ENCODE data around the gene DHX32. TPM values are rescaled to one million over a fixed set of nuclear protein-coding genes. Genes with fewer than 3 reads are reported as not detected.
A peak's percentile ranks its signal among the peaks of the same experiment; 100 is the strongest.

Gene DHX32
- total and polyA plus RNA-seq, 3 donors from 2014 or later: 42.2 to 64.0 (median 60.2) TPM

DNA sequence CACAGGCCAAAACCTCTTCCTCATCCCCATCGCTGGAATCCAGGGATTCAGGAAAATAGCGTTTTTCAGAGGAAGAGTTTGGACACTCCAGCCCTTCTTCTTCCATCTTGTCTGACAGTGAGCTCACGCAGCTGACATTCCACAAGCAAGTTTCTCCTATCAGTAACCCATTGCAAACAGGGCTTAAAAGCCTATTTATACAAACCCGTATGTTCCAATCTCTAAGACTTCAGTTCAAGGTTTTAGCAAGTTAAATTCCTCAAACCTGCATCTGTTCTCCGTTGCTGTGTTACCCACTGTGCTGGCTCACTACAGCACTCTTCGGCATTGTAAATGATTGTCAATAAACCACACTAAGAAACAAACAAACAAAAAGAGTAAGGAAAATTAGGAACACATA lies 373 bp downstream of the DHX32 start:
- intact Hi-C loops (cut with DNase I; ENCODE audit: low total_unique reads): no loop called here
- Histone ChIP-seq H3K36me3 (ENCODE audit: low read depth, missing control alignments) (no peaks in the 10 kb centered on the region), H3K4me3 (no peak overlapping the region), H3K4me1 (peaks cover 10% of the 10 kb centered on the region), H3K27me3 (no peaks in the 10 kb centered on the region), H3K27ac (peak overlapping the region in 1 of 2 donors; percentile 41), H3K9me3 (no peaks in the 10 kb centered on the region)
- DNase-seq: no peak
- TF ChIP-seq, protein P1, sequence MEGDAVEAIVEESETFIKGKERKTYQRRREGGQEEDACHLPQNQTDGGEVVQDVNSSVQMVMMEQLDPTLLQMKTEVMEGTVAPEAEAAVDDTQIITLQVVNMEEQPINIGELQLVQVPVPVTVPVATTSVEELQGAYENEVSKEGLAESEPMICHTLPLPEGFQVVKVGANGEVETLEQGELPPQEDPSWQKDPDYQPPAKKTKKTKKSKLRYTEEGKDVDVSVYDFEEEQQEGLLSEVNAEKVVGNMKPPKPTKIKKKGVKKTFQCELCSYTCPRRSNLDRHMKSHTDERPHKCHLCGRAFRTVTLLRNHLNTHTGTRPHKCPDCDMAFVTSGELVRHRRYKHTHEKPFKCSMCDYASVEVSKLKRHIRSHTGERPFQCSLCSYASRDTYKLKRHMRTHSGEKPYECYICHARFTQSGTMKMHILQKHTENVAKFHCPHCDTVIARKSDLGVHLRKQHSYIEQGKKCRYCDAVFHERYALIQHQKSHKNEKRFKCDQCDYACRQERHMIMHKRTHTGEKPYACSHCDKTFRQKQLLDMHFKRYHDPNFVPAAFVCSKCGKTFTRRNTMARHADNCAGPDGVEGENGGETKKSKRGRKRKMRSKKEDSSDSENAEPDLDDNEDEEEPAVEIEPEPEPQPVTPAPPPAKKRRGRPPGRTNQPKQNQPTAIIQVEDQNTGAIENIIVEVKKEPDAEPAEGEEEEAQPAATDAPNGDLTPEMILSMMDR (IDR thresholded peaks at IDR 0.05): no peak
- TF ChIP-seq POLR2A (IDR thresholded peaks at IDR 0.05): no peak
- 33 to 39% methylated on average over 6 of the region's 6 CpGs for WGBS, 2 donors

DNA sequence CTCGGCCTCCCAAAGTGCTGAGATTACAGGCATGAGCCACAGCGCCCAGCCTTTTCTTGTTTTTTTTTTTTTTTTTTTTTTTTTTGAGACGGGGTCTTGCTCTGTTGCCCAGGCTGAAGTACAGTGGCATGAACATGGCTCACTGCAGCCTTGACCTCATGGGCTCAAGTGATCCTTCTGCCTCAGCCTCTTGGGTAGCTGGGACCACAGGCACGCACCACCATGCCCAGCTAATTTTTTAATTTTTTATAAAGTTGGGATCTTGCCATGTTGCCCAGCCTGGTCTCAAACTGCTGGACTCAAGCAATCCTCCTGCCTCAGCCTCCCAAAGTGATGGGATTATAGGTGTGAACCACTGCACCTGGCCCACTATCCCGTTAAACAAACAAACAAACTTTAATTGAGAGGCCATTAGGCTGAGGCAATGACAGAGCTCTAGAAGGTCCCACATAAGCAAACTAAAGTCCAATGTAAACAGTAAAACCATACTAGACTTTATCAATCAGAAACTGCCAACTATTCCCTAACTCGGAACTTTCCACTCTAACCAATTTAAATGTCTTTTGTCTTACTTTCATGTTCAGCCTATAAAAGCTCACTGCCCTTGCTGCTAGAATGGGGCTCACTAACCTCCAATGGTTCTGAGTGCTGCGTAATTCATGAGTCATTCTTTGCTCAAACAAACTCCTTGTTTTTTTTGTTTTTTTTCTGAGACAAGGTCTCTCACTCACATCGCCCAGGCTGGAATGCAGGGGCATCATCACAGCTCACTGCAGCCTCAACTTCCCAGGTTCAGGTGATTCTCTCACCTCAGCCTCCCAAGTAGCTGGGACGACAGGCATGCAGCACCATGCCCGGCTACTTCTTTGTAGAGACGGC lies 1.9 kb downstream of the DHX32 start:
- intact Hi-C loops (cut with DNase I; ENCODE audit: low total_unique reads): no loop called here
- no peaks in the 10 kb centered on the region for H3K9me3 ChIP-seq
- DNase-seq: no peak
- H3K36me3 ChIP-seq (ENCODE audit: low read depth, missing control alignments): no peaks in the 10 kb centered on the region
- H3K4me1 ChIP-seq: peaks cover 10% of the 10 kb centered on the region
- 83 to 85% methylated on average over 11 of the region's 11 CpGs for WGBS, 2 donors
- H3K27me3 ChIP-seq: no peaks in the 10 kb centered on the region
- no peak overlapping the region for H3K27ac ChIP-seq
- H3K4me3 ChIP-seq: no peak overlapping the region
- TF ChIP-seq, protein P1 (IDR thresholded peaks at IDR 0.05): no peak

DNA sequence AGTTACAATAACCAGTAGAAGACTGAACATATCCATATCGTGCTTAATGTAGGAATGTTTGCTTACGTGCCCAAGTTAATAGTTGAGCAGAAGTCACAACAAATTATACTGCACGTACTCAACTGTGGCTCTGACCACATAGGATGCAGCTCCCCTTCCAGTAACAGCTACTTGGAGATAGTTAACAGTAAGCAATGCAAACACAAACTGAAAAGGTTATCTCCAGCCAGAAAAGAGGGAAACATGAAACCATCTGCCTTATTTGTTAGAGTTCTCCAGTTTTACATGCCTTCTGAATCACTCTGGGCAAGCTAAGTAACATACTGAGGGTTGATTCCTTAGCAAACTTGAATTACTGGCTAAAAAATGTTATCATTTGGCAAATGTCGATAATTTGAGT lies 9.8 kb downstream of the DHX32 start:
- 80 to 81% methylated on average over 4 of the region's 4 CpGs for WGBS, 2 donors
- H3K36me3 ChIP-seq (ENCODE audit: low read depth, missing control alignments): no peaks in the 10 kb centered on the region
- no peak for DNase-seq
- TF ChIP-seq POLR2A (IDR thresholded peaks at IDR 0.05): no peak
- TF ChIP-seq, protein P1 (IDR thresholded peaks at IDR 0.05): no peak
- intact Hi-C loops (cut with DNase I; ENCODE audit: low total_unique reads): no loop called here
- no peak overlapping the region for H3K4me3 ChIP-seq
- H3K9me3 ChIP-seq: no peaks in the 10 kb centered on the region
- no peak overlapping the region for H3K27ac ChIP-seq
- no peaks in the 10 kb centered on the region for H3K27me3 ChIP-seq
- H3K4me1 ChIP-seq: no peaks in the 10 kb centered on the region

DNA sequence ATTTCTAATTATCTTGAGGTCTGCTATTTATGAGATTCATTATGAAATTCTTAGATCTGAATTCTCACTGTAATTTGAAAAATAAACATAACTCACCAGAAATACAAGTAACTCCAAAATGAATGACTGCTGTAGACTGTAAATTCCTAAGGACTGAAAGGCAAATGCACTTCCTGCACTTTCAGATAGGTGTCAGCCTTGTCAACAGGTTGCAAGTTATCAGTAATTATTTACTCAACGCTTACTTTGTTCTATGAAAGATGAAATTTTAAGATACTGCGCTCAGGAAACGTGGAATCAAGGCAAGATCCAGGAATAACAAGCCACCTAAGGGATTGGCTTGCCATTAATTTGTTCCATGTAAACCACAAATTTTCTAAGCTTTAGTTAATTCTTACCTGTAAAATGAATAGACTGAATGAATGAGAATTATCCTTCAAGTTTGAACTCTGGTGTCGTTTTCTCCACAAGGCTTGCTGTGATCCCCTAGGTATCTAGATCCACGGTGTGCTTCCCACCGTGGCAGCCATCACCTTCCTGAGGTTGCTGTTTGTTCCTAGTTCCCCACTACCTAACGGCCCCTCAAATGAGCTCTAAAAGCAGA lies 12.6 kb downstream of the DHX32 start:
- Histone ChIP-seq H3K4me1 (no peaks in the 10 kb centered on the region), H3K9me3 (no peaks in the 10 kb centered on the region), H3K4me3 (no peak overlapping the region), H3K36me3 (ENCODE audit: low read depth, missing control alignments) (no peaks in the 10 kb centered on the region), H3K27ac (no peak overlapping the region), H3K27me3 (no peaks in the 10 kb centered on the region)
- 67% methylated on average over 7 of the region's 7 CpGs for WGBS, 2 donors
- TF ChIP-seq, protein P1 (IDR thresholded peaks at IDR 0.05): peak; percentile 62 to 74 (median 64)
- no peak for TF ChIP-seq POLR2A (IDR thresholded peaks at IDR 0.05)
- DNase-seq: no peak
- intact Hi-C loops (cut with DNase I; ENCODE audit: low total_unique reads): no loop called here
